Spleen (tissue), 7 donors: Measurements from ENCODE around the gene TAF10.

ENCODE experiments used
- POLR2A ChIP-seq, 3 donors: fragments of 450-650 bp; IDR thresholded peaks; one replicate each; pipeline ENCODE4 v1.5.1; 2017; ENCODE audit warnings: antibody characterized with exemption in 3 of 3, mild to moderate bottlenecking in 1 of 3
- POLR2AphosphoS5 ChIP-seq, 3 donors: sonication (generic); formaldehyde crosslinking; IDR thresholded peaks; one replicate each; pipeline ENCODE4 v1.5.1; 2017; ENCODE audit warnings: antibody characterized with exemption in 3 of 3
- TF ChIP-seq, protein P1 (sequence below), 11 experiments: fragments of 200-600 bp in 7 of 11; fragments of 450-650 bp in 4 of 11; sonication (generic) in 4 of 11; IDR thresholded peaks in 8 of 11; conservative IDR thresholded peaks in 3 of 11; 1 replicate in 7 of 11; 2 replicates in 4 of 11; pipeline versions ENCODE4 v1.4.0 to v1.8.0; 2016 to 2021; ENCODE audit warnings: antibody characterized with exemption in 11 of 11, inconsistent platforms in 4 of 11, mild to moderate bottlenecking in 1 of 11
- donor health status: DM: no; HTN: no; CAD: no; lungs with moderate emphysema.
- donor health status: DM: no; HTN: no; CAD: no.
- donor health status: DM: no; HTN: no; CAD: no.

DNA sequence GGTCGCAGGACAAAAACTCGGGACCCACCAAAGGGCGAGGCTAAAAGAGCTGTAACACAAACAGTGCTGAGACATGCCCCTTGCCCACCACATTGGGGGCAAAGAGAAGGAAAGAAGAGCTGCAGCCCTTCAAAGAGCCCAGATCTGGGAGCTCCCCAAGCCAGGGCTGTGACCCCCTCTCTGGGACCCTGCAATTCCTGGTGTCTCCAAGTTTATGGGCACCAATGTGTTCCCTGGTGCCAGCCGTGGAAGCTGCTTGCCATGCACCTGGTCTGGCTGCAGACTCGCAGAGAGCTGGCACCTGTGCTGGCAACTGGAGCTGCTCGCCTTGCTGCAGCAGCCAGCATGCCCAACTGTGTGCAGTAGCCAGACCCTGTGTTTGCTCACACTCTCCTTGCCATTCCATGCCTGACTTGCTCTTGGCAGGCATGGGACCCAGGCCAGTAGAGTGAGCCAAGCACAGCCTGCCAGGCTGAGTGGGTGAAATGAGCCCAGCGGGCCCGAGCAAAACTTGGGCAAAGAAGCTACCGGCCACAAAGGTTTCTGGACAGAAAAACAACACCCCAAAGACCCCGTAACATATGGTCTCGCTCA lies 24.6 kb downstream of the TAF10 start:
- TF ChIP-seq, protein P1, sequence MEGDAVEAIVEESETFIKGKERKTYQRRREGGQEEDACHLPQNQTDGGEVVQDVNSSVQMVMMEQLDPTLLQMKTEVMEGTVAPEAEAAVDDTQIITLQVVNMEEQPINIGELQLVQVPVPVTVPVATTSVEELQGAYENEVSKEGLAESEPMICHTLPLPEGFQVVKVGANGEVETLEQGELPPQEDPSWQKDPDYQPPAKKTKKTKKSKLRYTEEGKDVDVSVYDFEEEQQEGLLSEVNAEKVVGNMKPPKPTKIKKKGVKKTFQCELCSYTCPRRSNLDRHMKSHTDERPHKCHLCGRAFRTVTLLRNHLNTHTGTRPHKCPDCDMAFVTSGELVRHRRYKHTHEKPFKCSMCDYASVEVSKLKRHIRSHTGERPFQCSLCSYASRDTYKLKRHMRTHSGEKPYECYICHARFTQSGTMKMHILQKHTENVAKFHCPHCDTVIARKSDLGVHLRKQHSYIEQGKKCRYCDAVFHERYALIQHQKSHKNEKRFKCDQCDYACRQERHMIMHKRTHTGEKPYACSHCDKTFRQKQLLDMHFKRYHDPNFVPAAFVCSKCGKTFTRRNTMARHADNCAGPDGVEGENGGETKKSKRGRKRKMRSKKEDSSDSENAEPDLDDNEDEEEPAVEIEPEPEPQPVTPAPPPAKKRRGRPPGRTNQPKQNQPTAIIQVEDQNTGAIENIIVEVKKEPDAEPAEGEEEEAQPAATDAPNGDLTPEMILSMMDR (IDR thresholded peaks at IDR 0.05 in 8 of 11, conservative IDR thresholded peaks at IDR 0.05 in 3 of 11), result no peak
- TF ChIP-seq POLR2A (IDR thresholded peaks at IDR 0.05), result no peak
- no peak for TF ChIP-seq POLR2AphosphoS5 (IDR thresholded peaks at IDR 0.05)
